Esophagus muscularis mucosa (tissue), 4 donors: Measurements from ENCODE around the gene TASOR2.

ENCODE experiments used
- EP300 ChIP-seq: sonication (generic); formaldehyde crosslinking; IDR thresholded peaks from one replicate; pipeline ENCODE4 v1.6.1; 2017; ENCODE audit warnings: antibody characterized with exemption
- POLR2A ChIP-seq: fragments of 450-650 bp; IDR thresholded peaks from one replicate; pipeline ENCODE4 v1.6.1; 2017; ENCODE audit warnings: antibody characterized with exemption, moderate library complexity, mild to moderate bottlenecking, low read depth
- POLR2AphosphoS5 ChIP-seq, 2 donors: sonication (generic); formaldehyde crosslinking; IDR thresholded peaks; one replicate each; pipeline ENCODE4 v1.6.1; 2017; ENCODE audit warnings: antibody characterized with exemption in 2 of 2
- TF ChIP-seq, protein P1 (sequence below), 3 experiments: fragments of 200-600 bp in 2 of 3; fragments of 450-650 bp in 1 of 3; sonication (generic) in 2 of 3; IDR thresholded peaks; one replicate each; pipeline ENCODE4 v1.5.1; 2017 to 2019; ENCODE audit warnings: antibody characterized with exemption in 3 of 3, mild to moderate bottlenecking in 2 of 3, moderate library complexity in 1 of 3

DNA sequence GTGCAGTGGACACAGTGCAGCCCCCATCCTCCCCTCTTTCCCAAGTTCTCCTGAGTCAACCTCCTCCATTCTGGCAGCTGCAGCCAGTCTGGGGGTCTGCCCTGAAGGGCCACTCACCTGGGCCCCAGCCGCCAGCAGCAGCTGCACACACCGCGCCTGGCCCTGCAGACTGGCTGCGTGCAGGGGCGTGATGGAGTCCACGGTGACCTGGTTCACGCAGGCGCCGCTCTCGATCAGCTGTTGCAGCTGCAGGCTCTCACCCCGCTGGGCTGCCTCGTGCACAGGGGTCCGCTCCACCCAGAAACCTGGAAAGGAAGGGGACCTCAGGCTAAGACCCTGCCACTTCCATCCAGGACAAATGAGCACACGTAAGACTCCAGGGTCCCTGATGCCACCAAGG, 31.9 kb upstream of the TASOR2 start:
- TF ChIP-seq POLR2A (no peak), EP300 (no peak), POLR2AphosphoS5 (IDR thresholded peaks at IDR 0.05) (no peak)
- TF ChIP-seq, protein P1, sequence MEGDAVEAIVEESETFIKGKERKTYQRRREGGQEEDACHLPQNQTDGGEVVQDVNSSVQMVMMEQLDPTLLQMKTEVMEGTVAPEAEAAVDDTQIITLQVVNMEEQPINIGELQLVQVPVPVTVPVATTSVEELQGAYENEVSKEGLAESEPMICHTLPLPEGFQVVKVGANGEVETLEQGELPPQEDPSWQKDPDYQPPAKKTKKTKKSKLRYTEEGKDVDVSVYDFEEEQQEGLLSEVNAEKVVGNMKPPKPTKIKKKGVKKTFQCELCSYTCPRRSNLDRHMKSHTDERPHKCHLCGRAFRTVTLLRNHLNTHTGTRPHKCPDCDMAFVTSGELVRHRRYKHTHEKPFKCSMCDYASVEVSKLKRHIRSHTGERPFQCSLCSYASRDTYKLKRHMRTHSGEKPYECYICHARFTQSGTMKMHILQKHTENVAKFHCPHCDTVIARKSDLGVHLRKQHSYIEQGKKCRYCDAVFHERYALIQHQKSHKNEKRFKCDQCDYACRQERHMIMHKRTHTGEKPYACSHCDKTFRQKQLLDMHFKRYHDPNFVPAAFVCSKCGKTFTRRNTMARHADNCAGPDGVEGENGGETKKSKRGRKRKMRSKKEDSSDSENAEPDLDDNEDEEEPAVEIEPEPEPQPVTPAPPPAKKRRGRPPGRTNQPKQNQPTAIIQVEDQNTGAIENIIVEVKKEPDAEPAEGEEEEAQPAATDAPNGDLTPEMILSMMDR (IDR thresholded peaks at IDR 0.05) = no peak
